ENCODE results near the gene PTHLH.

Gene PTHLH

DNA sequence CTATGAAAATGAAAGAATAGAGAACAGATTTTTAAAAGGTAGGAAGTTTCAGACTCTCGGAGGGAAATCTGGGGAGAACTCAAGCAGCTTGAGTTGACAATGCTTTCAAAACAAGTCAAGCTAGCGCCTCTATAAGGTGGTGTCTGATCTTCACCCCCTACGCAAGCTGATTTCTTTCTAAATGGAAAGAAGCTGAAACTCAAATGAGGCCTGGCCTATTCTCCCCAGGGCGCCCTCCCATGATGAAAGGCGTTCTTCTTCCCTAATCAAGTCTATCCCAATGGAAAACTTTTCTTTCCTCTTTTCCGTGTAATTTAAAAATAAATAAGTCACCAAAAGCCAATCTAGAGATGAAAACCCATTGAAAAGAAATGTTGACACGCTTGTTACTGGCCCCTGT lies 20.6 kb downstream of the PTHLH start:
- Histone ChIP-seq H3K9me3 (ENCODE audit: low read length) (no peaks in the 10 kb centered on the region), H3K27me3 (ENCODE audit: insufficient read depth, low read length) (peaks cover 4% of the 10 kb centered on the region), H3K36me3 (ENCODE audit: insufficient read depth, low read length) (no peaks in the 10 kb centered on the region), H3K4me1 (ENCODE audit: insufficient read depth, low read length) (peaks cover 11% of the 10 kb centered on the region), H3K4me3 (ENCODE audit: low read length) (peak overlapping the region; percentile 6), H2AFZ (ENCODE audit: low read depth, low read length) (peak overlapping the region; percentile 3)

DNA sequence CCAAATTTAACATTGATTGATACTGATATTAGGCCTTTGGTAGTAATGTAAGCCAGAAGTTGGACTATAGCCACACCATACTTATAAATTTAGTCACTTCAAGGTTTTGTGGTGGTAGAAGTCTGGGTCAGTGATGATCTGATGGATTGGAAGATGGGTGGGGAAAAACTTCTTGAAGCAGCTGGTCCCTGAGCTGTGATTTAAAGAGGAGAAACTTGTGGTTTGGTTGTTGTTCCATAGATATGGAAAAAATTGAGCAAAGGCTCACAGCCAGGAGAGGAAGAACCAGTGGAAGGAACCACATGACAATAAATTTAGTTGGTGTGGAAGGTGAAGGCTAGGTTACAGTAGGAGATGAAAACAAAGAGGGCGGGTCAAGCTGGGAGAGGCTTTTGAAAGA lies 26.1 kb downstream of the PTHLH start:
- Histone ChIP-seq H2AFZ (ENCODE audit: low read depth, low read length) (no peak overlapping the region), H3K27me3 (ENCODE audit: insufficient read depth, low read length) (peaks cover 2% of the 10 kb centered on the region), H3K4me3 (ENCODE audit: low read length) (no peak overlapping the region), H3K4me1 (ENCODE audit: insufficient read depth, low read length) (no peaks in the 10 kb centered on the region), H3K36me3 (ENCODE audit: insufficient read depth, low read length) (no peaks in the 10 kb centered on the region), H3K9me3 (ENCODE audit: low read length) (no peaks in the 10 kb centered on the region)

DNA sequence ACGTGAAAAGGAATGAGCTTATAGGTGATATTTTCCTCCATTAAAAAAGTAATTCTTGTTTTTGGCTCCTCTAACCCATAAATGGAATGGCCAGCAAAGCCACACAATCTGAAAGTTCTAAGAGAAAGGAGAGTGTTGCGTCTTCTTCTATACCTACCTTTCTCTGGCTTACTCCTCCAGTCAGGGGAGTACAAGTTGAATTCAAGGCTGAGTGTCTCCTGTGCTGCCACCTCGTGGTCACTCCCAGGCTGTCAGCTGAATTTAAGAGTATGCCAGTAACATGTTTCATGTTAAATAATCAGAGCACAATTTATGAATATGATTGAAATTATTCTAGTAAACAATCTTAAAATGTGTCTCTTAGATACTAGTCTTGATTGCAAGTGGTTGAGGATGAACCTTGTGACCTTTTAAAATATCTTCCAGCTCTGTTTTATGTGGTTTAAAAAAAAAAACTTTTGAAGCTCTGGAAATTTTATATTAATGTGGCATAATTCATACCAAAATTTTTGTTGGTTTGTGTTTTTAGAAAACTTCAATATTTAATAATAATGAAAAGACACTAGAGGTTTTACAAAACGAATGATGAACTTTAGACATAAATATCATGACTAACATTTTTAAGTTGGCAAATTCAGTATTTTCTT lies 31.7 kb downstream of the PTHLH start:
- H2AFZ ChIP-seq (ENCODE audit: low read depth, low read length) = no peak overlapping the region
- no peaks in the 10 kb centered on the region for H3K9me3 ChIP-seq (ENCODE audit: low read length)
- no peaks in the 10 kb centered on the region for H3K36me3 ChIP-seq (ENCODE audit: insufficient read depth, low read length)
- no peaks in the 10 kb centered on the region for H3K27me3 ChIP-seq (ENCODE audit: insufficient read depth, low read length)
- no peaks in the 10 kb centered on the region for H3K4me1 ChIP-seq (ENCODE audit: insufficient read depth, low read length)
- H3K4me3 ChIP-seq (ENCODE audit: low read length) = no peak overlapping the region

DNA sequence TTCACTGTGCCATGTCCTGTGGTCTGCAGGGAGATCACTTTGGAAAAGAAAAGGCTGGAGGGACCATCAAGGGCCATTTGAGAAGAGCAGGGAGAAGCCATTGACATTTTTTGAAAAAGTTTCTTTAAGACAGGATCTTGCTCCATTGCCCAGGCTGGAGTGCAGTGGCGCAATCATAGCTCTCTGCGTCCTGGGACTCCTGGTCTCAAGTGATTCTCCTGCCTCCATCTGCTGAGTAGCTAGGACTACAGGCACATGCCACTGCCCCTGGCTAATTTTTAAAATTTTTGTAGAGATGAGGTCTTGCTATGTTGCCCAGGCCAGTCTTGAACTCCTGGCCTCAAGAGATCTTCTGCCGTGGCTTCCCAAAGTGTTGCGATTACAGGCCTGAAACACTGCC lies 32.3 kb downstream of the PTHLH start:
- Histone ChIP-seq H3K27me3 (ENCODE audit: insufficient read depth, low read length) (no peaks in the 10 kb centered on the region), H3K4me3 (ENCODE audit: low read length) (no peak overlapping the region), H2AFZ (ENCODE audit: low read depth, low read length) (no peak overlapping the region), H3K9me3 (ENCODE audit: low read length) (no peaks in the 10 kb centered on the region), H3K36me3 (ENCODE audit: insufficient read depth, low read length) (no peaks in the 10 kb centered on the region), H3K4me1 (ENCODE audit: insufficient read depth, low read length) (no peaks in the 10 kb centered on the region)

DNA sequence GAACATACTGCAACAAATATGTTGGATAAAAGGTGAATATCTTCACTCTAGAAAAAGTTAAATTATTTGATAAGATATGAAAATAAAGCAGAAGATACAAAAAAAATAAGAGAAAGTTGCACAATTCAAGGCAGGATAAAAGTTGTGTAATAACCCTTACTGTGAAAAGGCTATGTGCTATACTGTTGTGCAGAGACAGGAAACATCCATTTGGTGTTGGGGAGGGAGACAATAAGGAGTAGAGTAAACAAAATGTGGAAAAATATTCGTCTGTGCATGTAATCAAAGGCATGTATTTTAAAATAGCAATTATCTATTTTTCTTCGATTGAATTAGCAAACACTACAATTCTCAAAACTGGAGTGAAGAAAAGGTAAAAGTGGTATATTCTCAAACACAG lies 34.8 kb downstream of the PTHLH start:
- no peaks in the 10 kb centered on the region for H3K36me3 ChIP-seq (ENCODE audit: insufficient read depth, low read length)
- H3K27me3 ChIP-seq (ENCODE audit: insufficient read depth, low read length) = no peaks in the 10 kb centered on the region
- no peaks in the 10 kb centered on the region for H3K9me3 ChIP-seq (ENCODE audit: low read length)
- H3K4me3 ChIP-seq (ENCODE audit: low read length) = no peak overlapping the region
- H2AFZ ChIP-seq (ENCODE audit: low read depth, low read length) = no peak overlapping the region
- H3K4me1 ChIP-seq (ENCODE audit: insufficient read depth, low read length) = no peaks in the 10 kb centered on the region

DNA sequence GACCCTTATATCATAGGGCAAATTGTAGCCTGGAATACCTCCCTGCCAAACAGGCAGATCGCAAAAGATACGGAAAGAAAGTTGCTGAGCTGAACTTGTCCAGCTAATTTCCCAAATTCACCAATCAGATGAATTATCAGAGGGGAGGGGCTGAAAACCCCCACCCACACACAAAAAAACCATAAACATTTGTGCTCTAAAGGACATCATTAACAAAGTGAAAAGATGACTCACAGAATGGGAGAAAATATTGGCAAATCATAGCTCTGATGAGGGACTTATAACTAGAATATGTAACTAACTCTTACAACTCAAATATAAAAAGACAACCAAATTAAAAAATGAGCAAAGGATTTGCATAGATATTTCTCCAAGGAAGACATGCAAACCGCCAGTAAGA lies 36.3 kb downstream of the PTHLH start:
- H3K9me3 ChIP-seq (ENCODE audit: low read length) = no peaks in the 10 kb centered on the region
- H3K27me3 ChIP-seq (ENCODE audit: insufficient read depth, low read length) = no peaks in the 10 kb centered on the region
- no peak overlapping the region for H2AFZ ChIP-seq (ENCODE audit: low read depth, low read length)
- H3K4me1 ChIP-seq (ENCODE audit: insufficient read depth, low read length) = no peaks in the 10 kb centered on the region
- H3K4me3 ChIP-seq (ENCODE audit: low read length) = no peak overlapping the region
- H3K36me3 ChIP-seq (ENCODE audit: insufficient read depth, low read length) = no peaks in the 10 kb centered on the region

DNA sequence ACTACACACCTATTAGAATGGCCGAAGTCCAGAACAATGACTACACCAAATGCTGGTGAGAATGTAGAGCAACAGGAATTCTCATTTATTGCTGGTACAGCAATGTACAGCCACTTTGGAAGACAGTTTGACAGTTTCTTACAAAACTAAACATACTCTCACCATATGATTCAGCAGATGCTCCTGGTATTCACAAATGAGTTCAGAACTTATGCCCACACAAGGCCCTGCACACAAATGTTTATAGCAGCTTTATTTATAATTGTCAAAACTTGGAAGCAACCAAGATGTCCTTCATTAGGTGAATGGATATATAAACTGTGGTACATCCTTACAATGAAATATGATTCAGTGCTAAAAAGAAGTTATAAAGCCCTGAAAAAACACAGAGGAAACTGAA lies 38.3 kb downstream of the PTHLH start:
- H3K36me3 ChIP-seq (ENCODE audit: insufficient read depth, low read length) = no peaks in the 10 kb centered on the region
- no peaks in the 10 kb centered on the region for H3K9me3 ChIP-seq (ENCODE audit: low read length)
- no peak overlapping the region for H3K4me3 ChIP-seq (ENCODE audit: low read length)
- H3K27me3 ChIP-seq (ENCODE audit: insufficient read depth, low read length) = no peaks in the 10 kb centered on the region
- H2AFZ ChIP-seq (ENCODE audit: low read depth, low read length) = no peak overlapping the region
- no peaks in the 10 kb centered on the region for H3K4me1 ChIP-seq (ENCODE audit: insufficient read depth, low read length)

DNA sequence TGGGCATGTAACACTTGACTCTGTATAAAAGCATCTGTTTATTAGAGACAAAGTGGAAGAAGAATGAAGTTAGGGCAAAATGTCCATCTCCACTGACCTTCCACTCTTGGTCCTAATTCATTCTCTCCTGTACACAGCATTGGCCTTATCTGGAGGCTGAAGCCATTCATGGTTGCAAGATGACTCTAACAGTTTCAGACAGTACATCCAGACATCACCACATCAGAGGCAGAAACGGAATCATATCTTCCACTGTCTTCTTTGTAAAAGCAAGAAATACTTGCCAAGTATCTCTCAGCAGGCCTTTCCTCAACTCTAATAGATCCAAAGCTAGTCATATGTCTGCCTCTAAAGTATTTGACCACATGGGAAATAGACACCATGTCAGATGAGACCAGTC lies 41.1 kb downstream of the PTHLH start:
- Histone ChIP-seq H3K36me3 (ENCODE audit: insufficient read depth, low read length) (no peaks in the 10 kb centered on the region), H3K9me3 (ENCODE audit: low read length) (no peaks in the 10 kb centered on the region), H2AFZ (ENCODE audit: low read depth, low read length) (no peak overlapping the region), H3K4me3 (ENCODE audit: low read length) (no peak overlapping the region), H3K4me1 (ENCODE audit: insufficient read depth, low read length) (no peaks in the 10 kb centered on the region), H3K27me3 (ENCODE audit: insufficient read depth, low read length) (no peaks in the 10 kb centered on the region)

DNA sequence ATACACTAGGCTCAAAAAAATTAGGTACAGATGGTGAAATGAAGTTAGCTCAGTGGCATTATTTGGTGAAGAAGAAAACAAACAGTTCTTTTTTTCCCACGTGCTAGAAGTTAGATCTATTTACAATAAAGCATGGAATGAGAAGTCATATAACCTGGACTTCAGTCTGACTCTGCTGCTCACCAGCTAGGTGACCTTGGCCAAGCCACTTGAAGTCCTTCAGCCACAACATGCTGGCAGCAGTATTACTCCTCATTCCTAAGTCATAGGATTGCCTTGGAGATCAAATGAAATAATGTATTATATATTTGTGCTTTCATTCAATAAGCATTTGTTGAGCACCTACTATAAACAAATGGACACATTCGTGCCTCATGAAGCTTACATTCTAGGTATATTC lies 45.2 kb downstream of the PTHLH start:
- Histone ChIP-seq H3K27me3 (ENCODE audit: insufficient read depth, low read length) (no peaks in the 10 kb centered on the region), H3K4me3 (ENCODE audit: low read length) (no peak overlapping the region), H3K36me3 (ENCODE audit: insufficient read depth, low read length) (no peaks in the 10 kb centered on the region), H3K9me3 (ENCODE audit: low read length) (no peaks in the 10 kb centered on the region), H2AFZ (ENCODE audit: low read depth, low read length) (no peak overlapping the region), H3K4me1 (ENCODE audit: insufficient read depth, low read length) (no peaks in the 10 kb centered on the region)

DNA sequence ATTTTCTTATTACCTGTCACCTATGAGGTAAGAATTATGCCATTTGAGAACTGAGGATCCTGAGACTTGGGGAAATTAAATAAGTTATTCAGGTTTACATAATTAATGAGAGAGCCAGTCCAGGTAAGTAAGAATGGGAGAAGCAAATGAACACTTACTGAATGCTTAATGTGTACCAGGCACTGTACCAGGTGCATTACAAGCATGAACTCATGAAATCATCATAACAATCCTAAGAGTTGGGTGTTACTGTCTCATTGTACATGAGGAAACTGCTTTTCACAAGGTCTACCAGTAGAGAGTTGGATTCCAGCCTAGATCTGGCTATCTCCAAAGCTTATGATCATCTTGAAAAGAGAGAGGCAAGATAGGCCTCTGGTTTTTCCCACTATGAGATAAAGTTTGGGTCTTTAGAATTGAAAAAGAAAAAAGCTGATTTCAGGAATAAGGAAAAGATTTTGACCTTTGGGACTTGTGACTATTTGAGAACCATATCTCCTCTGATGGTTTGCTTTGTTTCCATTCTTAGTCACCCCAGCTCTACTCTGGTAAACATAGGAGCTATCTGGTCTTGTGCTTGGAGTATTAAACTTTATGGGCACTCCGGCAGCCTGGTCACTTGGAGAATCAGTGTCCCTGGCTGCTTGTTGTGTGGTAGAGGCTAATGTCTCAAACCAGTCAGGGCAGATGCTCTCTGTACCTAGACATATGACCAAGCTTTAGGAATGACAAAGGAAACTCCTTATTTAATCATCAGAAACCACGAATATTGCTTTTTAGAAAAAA lies 48.0 kb downstream of the PTHLH start:
- Histone ChIP-seq H3K4me3 (ENCODE audit: low read length) (no peak overlapping the region), H3K36me3 (ENCODE audit: insufficient read depth, low read length) (no peaks in the 10 kb centered on the region), H3K27me3 (ENCODE audit: insufficient read depth, low read length) (no peaks in the 10 kb centered on the region), H3K4me1 (ENCODE audit: insufficient read depth, low read length) (no peaks in the 10 kb centered on the region), H2AFZ (ENCODE audit: low read depth, low read length) (no peak overlapping the region), H3K9me3 (ENCODE audit: low read length) (no peaks in the 10 kb centered on the region)

DNA sequence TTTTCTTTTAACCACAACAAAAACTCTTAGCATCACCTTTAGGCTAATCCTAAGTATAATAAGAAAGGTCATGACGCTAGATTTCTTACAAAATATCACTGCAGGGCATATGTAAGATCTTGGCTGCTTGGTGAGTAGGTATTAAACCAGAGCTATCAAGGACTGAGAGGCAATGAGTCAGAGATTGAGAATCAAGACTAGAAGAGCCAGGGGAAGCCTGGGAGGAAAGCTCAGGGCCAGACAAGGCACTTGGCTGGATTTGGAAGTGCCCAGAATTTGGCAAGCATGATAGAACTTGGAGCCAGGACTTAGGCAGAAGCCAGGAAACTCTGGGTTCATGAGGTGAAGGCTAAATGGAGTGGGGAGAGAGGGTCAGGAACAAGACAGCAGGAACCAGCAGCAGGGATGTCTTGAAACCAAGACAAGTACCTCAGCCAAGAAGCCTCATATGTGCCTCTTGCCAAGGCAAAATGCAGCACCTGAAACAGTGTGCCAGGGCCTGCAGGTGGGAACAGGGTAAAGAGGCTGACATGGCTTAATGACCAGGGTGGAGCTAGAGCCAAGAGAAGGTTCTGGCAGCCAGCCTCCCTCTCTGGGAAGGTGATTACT lies 49.9 kb downstream of the PTHLH start:
- no peak overlapping the region for H2AFZ ChIP-seq (ENCODE audit: low read depth, low read length)
- H3K4me3 ChIP-seq (ENCODE audit: low read length) = no peak overlapping the region
- H3K9me3 ChIP-seq (ENCODE audit: low read length) = no peaks in the 10 kb centered on the region
- no peaks in the 10 kb centered on the region for H3K4me1 ChIP-seq (ENCODE audit: insufficient read depth, low read length)
- no peaks in the 10 kb centered on the region for H3K36me3 ChIP-seq (ENCODE audit: insufficient read depth, low read length)
- no peaks in the 10 kb centered on the region for H3K27me3 ChIP-seq (ENCODE audit: insufficient read depth, low read length)

DNA sequence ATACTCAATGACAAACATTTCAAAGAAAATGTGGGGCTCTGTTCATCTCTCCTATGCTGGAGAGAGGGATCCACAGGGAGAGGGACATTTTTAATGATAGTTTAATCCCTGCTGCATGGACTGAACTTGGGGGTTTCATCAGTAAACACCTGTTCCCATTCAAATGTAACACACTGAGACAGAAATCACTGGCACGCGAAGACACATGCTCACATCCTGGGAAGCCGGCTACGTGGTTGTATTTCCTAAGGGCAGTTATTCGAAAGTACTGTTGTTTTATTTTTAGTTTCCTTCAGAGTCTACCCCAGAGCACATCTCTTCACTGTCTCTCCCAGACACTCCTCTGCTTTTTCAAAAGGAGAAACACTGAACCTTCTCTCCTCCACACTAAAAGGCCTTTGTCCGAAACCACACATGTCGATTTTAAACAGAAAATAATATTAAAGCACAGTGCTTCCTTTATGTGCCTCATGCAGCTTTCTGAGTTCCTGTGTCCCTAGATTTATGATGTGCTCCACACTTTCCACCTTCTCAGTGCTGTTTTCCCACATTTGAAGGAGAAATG lies 52.8 kb downstream of the PTHLH start:
- no peak overlapping the region for H3K4me3 ChIP-seq (ENCODE audit: low read length)
- no peak overlapping the region for H2AFZ ChIP-seq (ENCODE audit: low read depth, low read length)
- H3K4me1 ChIP-seq (ENCODE audit: insufficient read depth, low read length) = no peaks in the 10 kb centered on the region
- no peaks in the 10 kb centered on the region for H3K36me3 ChIP-seq (ENCODE audit: insufficient read depth, low read length)
- no peaks in the 10 kb centered on the region for H3K27me3 ChIP-seq (ENCODE audit: insufficient read depth, low read length)
- no peaks in the 10 kb centered on the region for H3K9me3 ChIP-seq (ENCODE audit: low read length)

DNA sequence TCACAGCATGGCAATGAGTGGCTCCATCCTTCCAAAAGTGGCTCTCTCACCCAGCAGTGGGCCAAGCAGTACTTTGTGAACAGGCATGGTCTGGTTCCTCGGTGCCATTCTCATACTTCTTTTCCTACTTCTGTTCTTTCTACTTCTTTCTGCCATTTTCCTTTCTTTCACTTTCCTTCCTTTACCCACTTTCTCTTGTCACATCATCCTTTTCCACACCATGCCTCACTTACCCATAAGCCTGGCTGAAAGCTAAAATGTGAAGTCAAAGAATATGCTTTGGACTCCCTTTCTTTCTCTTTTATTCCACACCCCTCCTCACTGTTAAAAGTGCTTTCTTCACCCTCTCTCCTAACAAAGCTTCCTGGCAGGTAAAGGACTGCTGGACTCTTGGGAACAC lies 57.0 kb downstream of the PTHLH start:
- H3K36me3 ChIP-seq (ENCODE audit: insufficient read depth, low read length) = no peaks in the 10 kb centered on the region
- H3K9me3 ChIP-seq (ENCODE audit: low read length) = no peaks in the 10 kb centered on the region
- no peaks in the 10 kb centered on the region for H3K4me1 ChIP-seq (ENCODE audit: insufficient read depth, low read length)
- H2AFZ ChIP-seq (ENCODE audit: low read depth, low read length) = no peak overlapping the region
- no peaks in the 10 kb centered on the region for H3K27me3 ChIP-seq (ENCODE audit: insufficient read depth, low read length)
- H3K4me3 ChIP-seq (ENCODE audit: low read length) = no peak overlapping the region

Data from neuron (in vitro differentiated cells).